SU-DHL-6 (cell line): ENCODE results near the gene ZNF775.

Source experiments
- H2AFZ ChIP-seq: fragments of 200-600 bp; sonication (generic); 2 replicates; pipeline ENCODE4 v1.6.1; 2014; ENCODE audit warnings: low read depth, mild to moderate bottlenecking, moderate library complexity, mixed read lengths, antibody characterized with exemption, low read length; ENCODE audit not compliant: severe bottlenecking
- H3F3A ChIP-seq: fragments of 200-600 bp; shearing (Covaris generic); 2 replicates; pipeline ENCODE4 v1.6.0; 2016; ENCODE audit warnings: antibody characterized with exemption, mild to moderate bottlenecking; ENCODE audit not compliant: insufficient read depth
- H3K27ac ChIP-seq: fragments of 200-600 bp; sonication (generic); 2 replicates; pipeline ENCODE4 v1.5.1; 2016; ENCODE audit warnings: low read depth, mild to moderate bottlenecking, low read length, moderate library complexity, mixed read lengths
- H3K27me3 ChIP-seq: fragments of 200-600 bp; sonication (generic), shearing (Covaris generic); 2 replicates; pipeline ENCODE4 v1.6.0; 2014; ENCODE audit warnings: mild to moderate bottlenecking, low read length
- H3K36me3 ChIP-seq: fragments of 200-600 bp; sonication (generic); 2 replicates; pipeline ENCODE4 v1.6.1; 2014; ENCODE audit warnings: mild to moderate bottlenecking, low read length, mixed read lengths
- H3K4me2 ChIP-seq: fragments of 300-600, 200-600 bp; shearing (Covaris generic), sonication (generic); 2 replicates; pipeline ENCODE4 v1.6.0; 2014; ENCODE audit warnings: low read length, low read depth, mild to moderate bottlenecking; ENCODE audit not compliant: poor library complexity, severe bottlenecking
- H3K4me3 ChIP-seq: fragments of 200-600 bp; sonication (generic); 2 replicates; pipeline ENCODE4 v1.5.1; 2014; ENCODE audit warnings: antibody characterized with exemption, low read length, mild to moderate bottlenecking, mixed read lengths; ENCODE audit not compliant: insufficient read depth, poor library complexity, severe bottlenecking
- H3K79me2 ChIP-seq: fragments of 200-600 bp; sonication (generic); 2 replicates; pipeline ENCODE4 v1.6.1; 2014; ENCODE audit warnings: mild to moderate bottlenecking, low read length, moderate library complexity; ENCODE audit not compliant: insufficient read depth
- H3K9ac ChIP-seq: fragments of 200-600 bp; sonication (generic); 2 replicates; pipeline ENCODE4 v1.7.0; 2014; ENCODE audit warnings: mild to moderate bottlenecking, low read length
- H3K9me2 ChIP-seq: fragments of 200-600 bp; sonication (generic); replicated peaks from 2 replicates; pipeline ENCODE4 v1.6.1; 2014; ENCODE audit warnings: low read length; ENCODE audit not compliant: insufficient read depth
- H3K9me3 ChIP-seq: fragments of 200-600 bp; sonication (generic); 2 replicates; pipeline ENCODE4 v1.6.1; 2014; ENCODE audit warnings: low read length, mixed read lengths; ENCODE audit not compliant: insufficient read depth
- H4K20me1 ChIP-seq: fragments of 200-600 bp; sonication (generic); 2 replicates; pipeline ENCODE4 v1.6.1; 2014; ENCODE audit warnings: low read depth, mild to moderate bottlenecking, antibody characterized with exemption, low read length, moderate library complexity, mixed read lengths
- CTCF ChIP-seq: fragments of 200-600 bp; sonication (generic); IDR thresholded peaks from one replicate; pipeline ENCODE4 v1.5.1; 2017; ENCODE audit warnings: antibody characterized with exemption, mild to moderate bottlenecking, low read length, moderate library complexity; ENCODE audit not compliant: insufficient read depth, poor library complexity, severe bottlenecking
- EZH2phosphoT487 ChIP-seq: fragments of 200-600 bp; sonication (generic), shearing (Covaris generic); conservative IDR thresholded peaks from 2 replicates; pipeline ENCODE4 v1.6.1; 2018; ENCODE audit warnings: mild to moderate bottlenecking, antibody characterized with exemption, low read length, moderate library complexity, mixed read lengths

ZNF775 gene

GRCh38 chr7:150374472-150374871 is 4.7 kb upstream of the ZNF775 start:
- no peak overlapping the region for H3K9ac ChIP-seq
- H3K36me3 ChIP-seq = no peaks in the 10 kb centered on the region
- no peak overlapping the region for H2AFZ ChIP-seq
- H3K27me3 ChIP-seq = no peaks in the 10 kb centered on the region
- H3K4me2 ChIP-seq = no peak overlapping the region
- TF ChIP-seq EZH2phosphoT487 (no peak), CTCF (no peak)
- H3K27ac ChIP-seq = no peak overlapping the region
- no peak overlapping the region for H3K4me3 ChIP-seq
- no peaks in the 10 kb centered on the region for H3K79me2 ChIP-seq
- H3K9me2 ChIP-seq = no peaks in the 10 kb centered on the region
- no peaks in the 10 kb centered on the region for H3K9me3 ChIP-seq
- peaks cover 21% of the 10 kb centered on the region for H3F3A ChIP-seq
- H4K20me1 ChIP-seq = no peaks in the 10 kb centered on the region

- peak overlapping the region; percentile 64 for H3K4me2 ChIP-seq
- H3K9me3 ChIP-seq = no peaks in the 10 kb centered on the region
- H2AFZ ChIP-seq = no peak overlapping the region
- H3K36me3 ChIP-seq = no peaks in the 10 kb centered on the region
- TF ChIP-seq EZH2phosphoT487 (no peak), CTCF (no peak)
- no peaks in the 10 kb centered on the region for H3K9me2 ChIP-seq
- peak overlapping the region; percentile 80 for H3K27ac ChIP-seq
- no peaks in the 10 kb centered on the region for H3K79me2 ChIP-seq
- peaks cover 21% of the 10 kb centered on the region for H3F3A ChIP-seq
- peak overlapping the region; percentile 19; the same call in 1 of the 2 replicates for H3K9ac ChIP-seq
- H3K4me3 ChIP-seq = no peak overlapping the region
- no peaks in the 10 kb centered on the region for H3K27me3 ChIP-seq
- no peaks in the 10 kb centered on the region for H4K20me1 ChIP-seq
Measured at GRCh38 chr7:150375662-150376521, 3.2 kb upstream of the ZNF775 start.

GRCh38 chr7:150376560-150376959 is 2.6 kb upstream of the ZNF775 start:
- H3K4me2 ChIP-seq = peak overlapping the region; percentile 64
- no peak overlapping the region for H2AFZ ChIP-seq
- H3K27me3 ChIP-seq = no peaks in the 10 kb centered on the region
- peak overlapping the region; percentile 80 for H3K27ac ChIP-seq
- H4K20me1 ChIP-seq = no peaks in the 10 kb centered on the region
- peak overlapping the region; percentile 19; the same call in 1 of the 2 replicates for H3K9ac ChIP-seq
- H3F3A ChIP-seq = peaks cover 21% of the 10 kb centered on the region
- no peaks in the 10 kb centered on the region for H3K9me2 ChIP-seq
- no peaks in the 10 kb centered on the region for H3K79me2 ChIP-seq
- H3K4me3 ChIP-seq = no peak overlapping the region
- H3K9me3 ChIP-seq = no peaks in the 10 kb centered on the region
- TF ChIP-seq EZH2phosphoT487 = no peak
- no peak for TF ChIP-seq CTCF
- no peaks in the 10 kb centered on the region for H3K36me3 ChIP-seq
